Nephron progenitor cell (in vitro differentiated cells): ENCODE data around the gene MYH4.

ENCODE experiments used
- DNase-seq: peaks from one replicate; pipeline ENCODE4 v3.0.0; 2021
- H3K27ac Mint-ChIP-seq: 2 replicates; pipeline ENCODE4 v1.8.0; 2021; ENCODE audit warnings: mild to moderate bottlenecking, moderate library complexity, mixed read lengths
- H3K27me3 Mint-ChIP-seq: 2 replicates; pipeline ENCODE4 v1.8.0; 2021; ENCODE audit warnings: mild to moderate bottlenecking, low read depth, mixed read lengths; ENCODE audit not compliant: poor library complexity
- H3K36me3 Mint-ChIP-seq: 2 replicates; pipeline ENCODE4 v1.8.0; 2021; ENCODE audit warnings: low read depth, mixed read lengths
- H3K4me1 Mint-ChIP-seq: 2 replicates; pipeline ENCODE4 v1.8.0; 2021; ENCODE audit warnings: mixed read lengths
- H3K4me3 Mint-ChIP-seq: 2 replicates; pipeline ENCODE4 v1.8.0; 2021; ENCODE audit warnings: mild to moderate bottlenecking, moderate library complexity, mixed read lengths
- H3K9me3 Mint-ChIP-seq: 2 replicates; pipeline ENCODE4 v1.8.0; 2021; ENCODE audit warnings: mild to moderate bottlenecking, moderate library complexity, mixed read lengths
- CTCF ChIP-seq: fragments of 200-600 bp; sonication (generic); IDR thresholded peaks from 2 replicates; pipeline ENCODE4 v1.5.0; 2021; ENCODE audit warnings: antibody characterized with exemption

The MYH4 gene

GRCh38 chr17:10469459-10469858 is at the start of gene MYH4:
Gene MYH4, minus strand, starts transcription at chr17:10469559. Its CDS starts 2,814 bp downstream, at chr17:10466745.
- no peaks in the 10 kb centered on the region for H3K9me3 Mint-ChIP-seq
- no peaks in the 10 kb centered on the region for H3K4me1 Mint-ChIP-seq
- DNase-seq: no peak
- no peak within 1 kb of the TSS for H3K27ac Mint-ChIP-seq
- no peak for TF ChIP-seq CTCF
- H3K27me3 Mint-ChIP-seq: peaks cover 9% of the 10 kb centered on the region
- H3K36me3 Mint-ChIP-seq: no peaks in the 10 kb centered on the region
- no peak within 1 kb of the TSS for H3K4me3 Mint-ChIP-seq

- no peak for DNase-seq
- TF ChIP-seq CTCF: no peak
- Mint-ChIP-seq H3K36me3 (no peaks in the 10 kb centered on the region), H3K4me3 (no peak within 1 kb of the TSS), H3K27ac (no peak within 1 kb of the TSS), H3K27me3 (peaks cover 21% of the 10 kb centered on the region), H3K9me3 (peaks cover 6% of the 10 kb centered on the region), H3K4me1 (no peaks in the 10 kb centered on the region)
Measured at GRCh38 chr17:10518271-10519037, 49.1 kb upstream of the MYH4 start, which contains the start of gene MYH1. Gene MYH1, minus strand, starts transcription at chr17:10518542. Its CDS starts 1,900 bp downstream, at chr17:10516642.

GRCh38 chr17:10516638-10517037 is 47.3 kb upstream of the MYH4 start:
- no peak for TF ChIP-seq CTCF
- Mint-ChIP-seq H3K9me3 (no peaks in the 10 kb centered on the region), H3K36me3 (no peaks in the 10 kb centered on the region), H3K27ac (no peak overlapping the region), H3K27me3 (peaks cover 16% of the 10 kb centered on the region), H3K4me3 (no peak overlapping the region), H3K4me1 (no peaks in the 10 kb centered on the region)
- DNase-seq: no peak

- no peaks in the 10 kb centered on the region for H3K9me3 Mint-ChIP-seq
- H3K27me3 Mint-ChIP-seq: peaks cover 16% of the 10 kb centered on the region
- no peak for TF ChIP-seq CTCF
- no peak overlapping the region for H3K4me3 Mint-ChIP-seq
- no peak for DNase-seq
- H3K36me3 Mint-ChIP-seq: no peaks in the 10 kb centered on the region
- H3K4me1 Mint-ChIP-seq: no peaks in the 10 kb centered on the region
- H3K27ac Mint-ChIP-seq: no peak overlapping the region
Measured at GRCh38 chr17:10516065-10516464, 46.7 kb upstream of the MYH4 start.

- DNase-seq: no peak
- Mint-ChIP-seq H3K4me1 (no peaks in the 10 kb centered on the region), H3K36me3 (no peaks in the 10 kb centered on the region), H3K4me3 (no peak overlapping the region), H3K27ac (no peak overlapping the region), H3K27me3 (peaks cover 5% of the 10 kb centered on the region), H3K9me3 (no peaks in the 10 kb centered on the region)
- TF ChIP-seq CTCF: no peak
Measured at GRCh38 chr17:10513299-10514067, 44.1 kb upstream of the MYH4 start.
